Skeletal muscle tissue (tissue), 4 donors: ENCODE results near the gene PRLR. TPM values are rescaled to one million over a fixed set of nuclear protein-coding genes. Genes with fewer than 3 reads are reported as not detected.
"Not testable (repeated sequence)": the region's sequence is repeated elsewhere in the genome, so short reads cannot be mapped to it uniquely, and the experiment has no call there.

ENCODE experiments used
- H3K27ac ChIP-seq: one replicate; pipeline ENCODE4 v1.7.0; 2013; ENCODE audit warnings: mild to moderate bottlenecking, low read depth, low read length, inconsistent platforms
- H3K27me3 ChIP-seq, 3 donors: one replicate each; pipeline ENCODE4 v1.7.0; 2013; ENCODE audit warnings: low read length in 3 of 3; ENCODE audit not compliant: control insufficient read depth in 3 of 3, insufficient read depth in 3 of 3
- H3K36me3 ChIP-seq, 3 donors: one replicate each; pipeline ENCODE4 v1.7.0; 2013; ENCODE audit warnings: low read length in 3 of 3; ENCODE audit not compliant: control insufficient read depth in 3 of 3, insufficient read depth in 3 of 3
- H3K4me1 ChIP-seq, 3 donors: one replicate each; pipeline ENCODE4 v1.7.0; 2013; ENCODE audit warnings: low read length in 3 of 3, mild to moderate bottlenecking in 3 of 3; ENCODE audit not compliant: control insufficient read depth in 3 of 3, insufficient read depth in 3 of 3
- H3K4me3 ChIP-seq, 3 donors: one replicate each; pipeline ENCODE4 v1.7.0; 2013; ENCODE audit warnings: low read length in 3 of 3
- H3K9ac ChIP-seq, 3 donors: one replicate each; pipeline ENCODE4 v1.7.0; 2013; ENCODE audit warnings: low read length in 3 of 3, mild to moderate bottlenecking in 3 of 3, moderate library complexity in 2 of 3, low read depth in 1 of 3
- H3K9me3 ChIP-seq, 3 donors: one replicate each; pipeline ENCODE4 v1.7.0; 2013; ENCODE audit warnings: low read length in 3 of 3; ENCODE audit not compliant: control insufficient read depth in 3 of 3
- total RNA-seq: library from RNA; depleted of rRNA; stranded (reverse); fragments of >200 nt; gene quantifications from one replicate; pipeline ENCODE4 v1.2.3, GENCODE V29; 2014
- donor health status: Osteomylitis.

The PRLR gene
- total RNA-seq, 1 donor from 2014 or later, result 0.52 TPM

- Histone ChIP-seq H3K36me3 (no peaks in the 10 kb centered on the region), H3K9me3 (no peaks in the 10 kb centered on the region), H3K4me3 (no peak overlapping the region), H3K27ac (no peak overlapping the region), H3K4me1 (no peaks in the 10 kb centered on the region), H3K27me3 (no peaks in the 10 kb centered on the region), H3K9ac (no peak overlapping the region)
These were observed 17.4 kb upstream of the PRLR start for GRCh38 chr5:35247648-35248034.

- H3K9ac ChIP-seq, result no peak overlapping the region
- H3K9me3 ChIP-seq, result no peaks in the 10 kb centered on the region
- H3K4me1 ChIP-seq, result no peaks in the 10 kb centered on the region
- no peak overlapping the region for H3K27ac ChIP-seq
- no peak overlapping the region for H3K4me3 ChIP-seq
- no peaks in the 10 kb centered on the region for H3K27me3 ChIP-seq
- H3K36me3 ChIP-seq, result no peaks in the 10 kb centered on the region
These were observed 16.8 kb upstream of the PRLR start for GRCh38 chr5:35246900-35247647.

GRCh38 chr5:35246411-35246810 is 16.1 kb upstream of the PRLR start:
- Histone ChIP-seq H3K9me3 (no peaks in the 10 kb centered on the region), H3K9ac (no peak overlapping the region), H3K4me3 (no peak overlapping the region), H3K4me1 (no peaks in the 10 kb centered on the region), H3K36me3 (no peaks in the 10 kb centered on the region), H3K27ac (no peak overlapping the region), H3K27me3 (no peaks in the 10 kb centered on the region)

GRCh38 chr5:35245371-35245770 is 15.1 kb upstream of the PRLR start:
- not testable (repeated sequence) for H3K9me3 ChIP-seq, H3K27ac ChIP-seq, H3K4me3 ChIP-seq, H3K36me3 ChIP-seq, H3K9ac ChIP-seq, H3K27me3 ChIP-seq, H3K4me1 ChIP-seq

GRCh38 chr5:35244171-35244570 is 13.9 kb upstream of the PRLR start:
- no peaks in the 10 kb centered on the region for H3K36me3 ChIP-seq
- H3K4me3 ChIP-seq, result no peak overlapping the region
- no peak overlapping the region for H3K27ac ChIP-seq
- H3K9me3 ChIP-seq, result no peaks in the 10 kb centered on the region
- H3K27me3 ChIP-seq, result no peaks in the 10 kb centered on the region
- H3K4me1 ChIP-seq, result no peaks in the 10 kb centered on the region
- H3K9ac ChIP-seq, result no peak overlapping the region

- H3K9me3 ChIP-seq, result no peaks in the 10 kb centered on the region
- H3K4me1 ChIP-seq, result no peaks in the 10 kb centered on the region
- H3K9ac ChIP-seq, result no peak overlapping the region
- no peaks in the 10 kb centered on the region for H3K27me3 ChIP-seq
- H3K4me3 ChIP-seq, result no peak overlapping the region
- no peak overlapping the region for H3K27ac ChIP-seq
- no peaks in the 10 kb centered on the region for H3K36me3 ChIP-seq
These were observed 12.5 kb upstream of the PRLR start for GRCh38 chr5:35242702-35243258.

- no peaks in the 10 kb centered on the region for H3K27me3 ChIP-seq
- H3K4me3 ChIP-seq, result no peak overlapping the region
- H3K9me3 ChIP-seq, result no peaks in the 10 kb centered on the region
- no peaks in the 10 kb centered on the region for H3K4me1 ChIP-seq
- no peak overlapping the region for H3K27ac ChIP-seq
- no peak overlapping the region for H3K9ac ChIP-seq
- H3K36me3 ChIP-seq, result no peaks in the 10 kb centered on the region
These were observed 10.6 kb upstream of the PRLR start for GRCh38 chr5:35240892-35241291.

GRCh38 chr5:35239911-35240610 is 9.8 kb upstream of the PRLR start:
- Histone ChIP-seq H3K4me3 (no peak overlapping the region), H3K4me1 (no peaks in the 10 kb centered on the region), H3K27ac (no peak overlapping the region), H3K9ac (no peak overlapping the region), H3K36me3 (no peaks in the 10 kb centered on the region), H3K9me3 (no peaks in the 10 kb centered on the region), H3K27me3 (no peaks in the 10 kb centered on the region)

GRCh38 chr5:35239476-35239875 is 9.2 kb upstream of the PRLR start:
- Histone ChIP-seq H3K27ac (no peak overlapping the region), H3K4me3 (no peak overlapping the region), H3K9ac (no peak overlapping the region), H3K36me3 (no peaks in the 10 kb centered on the region), H3K9me3 (no peaks in the 10 kb centered on the region), H3K27me3 (no peaks in the 10 kb centered on the region), H3K4me1 (no peaks in the 10 kb centered on the region)
